Activated naive CD4-positive, alpha-beta T cell treated with anti-CD3 and anti-CD28 coated beads, Interleukin-2, amount 50 U/mL, for 72 hours (primary cell): Measurements from ENCODE around the gene PRPS1. TPM values are rescaled to one million over a fixed set of nuclear protein-coding genes. Genes with fewer than 3 reads are reported as not detected.

Experiments
- ATAC-seq, 2 donors: fragments of 150-1000 bp; cut with Tn5 transposase; 2 replicates each; pipeline ENCODE4 v1.10.0; 2021; ENCODE audit warnings: mild to moderate bottlenecking in 2 of 2, moderate library complexity in 2 of 2
- DNase-seq, 2 donors: peaks; one replicate each; pipeline ENCODE4 v3.0.0; 2021 to 2022; ENCODE audit warnings: low spot score in 2 of 2
- H3K27ac Mint-ChIP-seq, 2 donors: one replicate each; pipeline ENCODE4 v1.8.0; 2022; ENCODE audit warnings: mild to moderate bottlenecking in 2 of 2, mixed read lengths in 2 of 2
- H3K36me3 Mint-ChIP-seq, 2 donors: one replicate each; pipeline ENCODE4 v1.8.0; 2022; ENCODE audit warnings: mixed read lengths in 2 of 2
- H3K9me3 Mint-ChIP-seq, 2 donors: one replicate each; pipeline ENCODE4 v1.8.0; 2022; ENCODE audit warnings: mixed read lengths in 2 of 2
- total RNA-seq, 2 donors: library from RNA; stranded (reverse); gene quantifications; one replicate each; pipeline ENCODE4 v1.2.3, GENCODE V29; 2022

PRPS1 gene
- total RNA-seq, 2 donors from 2014 or later: 107 to 135 TPM

- no peak overlapping the region for H3K27ac Mint-ChIP-seq
- DNase-seq (no peak), ATAC-seq (no peak)
- peaks cover 0 to 13% of the 10 kb centered on the region in 2 donors for H3K36me3 Mint-ChIP-seq
- H3K9me3 Mint-ChIP-seq: no peaks in the 10 kb centered on the region
Observed at GRCh38 chrX:107625739-107626138, 2.6 kb upstream of the PRPS1 start.

GRCh38 chrX:107626481-107626880, 1.8 kb upstream of the PRPS1 start:
- Mint-ChIP-seq H3K36me3 (peaks cover 0 to 13% of the 10 kb centered on the region in 2 donors), H3K9me3 (no peaks in the 10 kb centered on the region), H3K27ac (no peak overlapping the region)
- DNase-seq (no peak), ATAC-seq (no peak)

- no peak for DNase-seq
- Mint-ChIP-seq H3K27ac (peak overlapping the region in 1 of 2 donors; percentile 94), H3K36me3 (peaks cover 0 to 13% of the 10 kb centered on the region in 2 donors), H3K9me3 (no peaks in the 10 kb centered on the region)
- ATAC-seq: no peak
Observed at GRCh38 chrX:107626916-107627315, 1.4 kb upstream of the PRPS1 start.

GRCh38 chrX:107628662-107629539, 591 bp downstream of the PRPS1 start:
- ATAC-seq (peak; percentile 55 to 66), DNase-seq (peak in 1 of 2 donors; percentile 48)
- Mint-ChIP-seq H3K9me3 (no peaks in the 10 kb centered on the region), H3K27ac (peak overlapping the region; percentile 94 to 96), H3K36me3 (peaks cover 6 to 13% of the 10 kb centered on the region in 2 donors)

- DNase-seq (no peak), ATAC-seq (no peak)
- Mint-ChIP-seq H3K27ac (peak overlapping the region in 1 of 2 donors; percentile 94), H3K36me3 (peaks cover 6 to 13% of the 10 kb centered on the region in 2 donors), H3K9me3 (no peaks in the 10 kb centered on the region)
Observed at GRCh38 chrX:107629540-107629909, 1.2 kb downstream of the PRPS1 start.

GRCh38 chrX:107630031-107630689, 1.9 kb downstream of the PRPS1 start:
- no peak for ATAC-seq
- no peaks in the 10 kb centered on the region for H3K9me3 Mint-ChIP-seq
- H3K27ac Mint-ChIP-seq: peak overlapping the region in 1 of 2 donors; percentile 94
- DNase-seq: no peak
- H3K36me3 Mint-ChIP-seq: peaks cover 6 to 13% of the 10 kb centered on the region in 2 donors

- Mint-ChIP-seq H3K27ac (peak overlapping the region in 1 of 2 donors; percentile 36), H3K36me3 (peaks cover 6 to 13% of the 10 kb centered on the region in 2 donors), H3K9me3 (no peaks in the 10 kb centered on the region)
- DNase-seq (no peak), ATAC-seq (no peak)
Observed at GRCh38 chrX:107632346-107632745, 4.0 kb downstream of the PRPS1 start.

GRCh38 chrX:107646735-107647134, 18.4 kb downstream of the PRPS1 start:
- no peaks in the 10 kb centered on the region for H3K36me3 Mint-ChIP-seq
- no peak for ATAC-seq
- H3K27ac Mint-ChIP-seq: no peak overlapping the region
- no peaks in the 10 kb centered on the region for H3K9me3 Mint-ChIP-seq
- no peak for DNase-seq

- H3K27ac Mint-ChIP-seq: no peak overlapping the region
- no peaks in the 10 kb centered on the region for H3K9me3 Mint-ChIP-seq
- no peaks in the 10 kb centered on the region for H3K36me3 Mint-ChIP-seq
- ATAC-seq (no peak), DNase-seq (no peak)
Observed at GRCh38 chrX:107648332-107648731, 20.0 kb downstream of the PRPS1 start.

- DNase-seq: no peak
- Mint-ChIP-seq H3K36me3 (no peaks in the 10 kb centered on the region), H3K27ac (no peak overlapping the region), H3K9me3 (no peaks in the 10 kb centered on the region)
- ATAC-seq: no peak
Observed at GRCh38 chrX:107654566-107654871, 26.2 kb downstream of the PRPS1 start.

GRCh38 chrX:107654872-107655761, 26.8 kb downstream of the PRPS1 start:
- peak in 1 of 2 donors; percentile 71 for DNase-seq
- ATAC-seq: peak; percentile 87
- H3K9me3 Mint-ChIP-seq: no peaks in the 10 kb centered on the region
- H3K27ac Mint-ChIP-seq: no peak overlapping the region
- no peaks in the 10 kb centered on the region for H3K36me3 Mint-ChIP-seq

GRCh38 chrX:107656978-107657377, 28.7 kb downstream of the PRPS1 start:
- H3K36me3 Mint-ChIP-seq: no peaks in the 10 kb centered on the region
- no peak for DNase-seq
- H3K27ac Mint-ChIP-seq: no peak overlapping the region
- no peaks in the 10 kb centered on the region for H3K9me3 Mint-ChIP-seq
- no peak for ATAC-seq

GRCh38 chrX:107658660-107659059, 30.4 kb downstream of the PRPS1 start:
- Mint-ChIP-seq H3K9me3 (no peaks in the 10 kb centered on the region), H3K27ac (no peak overlapping the region), H3K36me3 (no peaks in the 10 kb centered on the region)
- ATAC-seq (no peak), DNase-seq (no peak)

GRCh38 chrX:107659286-107659685, 31.0 kb downstream of the PRPS1 start:
- Mint-ChIP-seq H3K27ac (no peak overlapping the region), H3K36me3 (no peaks in the 10 kb centered on the region)

GRCh38 chrX:107659768-107660167, 31.5 kb downstream of the PRPS1 start:
- no peak overlapping the region for H3K27ac Mint-ChIP-seq
- H3K36me3 Mint-ChIP-seq: no peaks in the 10 kb centered on the region
- no peak for ATAC-seq
- no peaks in the 10 kb centered on the region for H3K9me3 Mint-ChIP-seq
- DNase-seq: no peak

More at GRCh38 chrX:107659286-107659685, 31.0 kb downstream of the PRPS1 start:
- no peaks in the 10 kb centered on the region for H3K9me3 Mint-ChIP-seq
- no peak for ATAC-seq
- no peak for DNase-seq

GRCh38 chrX:107662145-107662544, 33.8 kb downstream of the PRPS1 start:
- no peak for ATAC-seq
- Mint-ChIP-seq H3K9me3 (peaks cover 0 to 2% of the 10 kb centered on the region in 2 donors), H3K36me3 (no peaks in the 10 kb centered on the region), H3K27ac (no peak overlapping the region)
- DNase-seq: no peak

GRCh38 chrX:107662824-107663223, 34.5 kb downstream of the PRPS1 start:
- DNase-seq (no peak), ATAC-seq (no peak)
- Mint-ChIP-seq H3K36me3 (no peaks in the 10 kb centered on the region), H3K27ac (peak overlapping the region in 1 of 2 donors; percentile 50), H3K9me3 (peaks cover 0 to 8% of the 10 kb centered on the region in 2 donors)
